DMS79 treated with DMSO at 0.1 percent for 48 hours (cell line): Measurements from ENCODE around the gene PLCG2.
"Not testable (repeated sequence)": the region's sequence is repeated elsewhere in the genome, so short reads cannot be mapped to it uniquely, and the experiment has no call there.

Experiments
- DNase-seq: peaks from one replicate; lab custom pipeline; 2025; lab: John Stamatoyannopoulos, UW

PLCG2 gene

DNA sequence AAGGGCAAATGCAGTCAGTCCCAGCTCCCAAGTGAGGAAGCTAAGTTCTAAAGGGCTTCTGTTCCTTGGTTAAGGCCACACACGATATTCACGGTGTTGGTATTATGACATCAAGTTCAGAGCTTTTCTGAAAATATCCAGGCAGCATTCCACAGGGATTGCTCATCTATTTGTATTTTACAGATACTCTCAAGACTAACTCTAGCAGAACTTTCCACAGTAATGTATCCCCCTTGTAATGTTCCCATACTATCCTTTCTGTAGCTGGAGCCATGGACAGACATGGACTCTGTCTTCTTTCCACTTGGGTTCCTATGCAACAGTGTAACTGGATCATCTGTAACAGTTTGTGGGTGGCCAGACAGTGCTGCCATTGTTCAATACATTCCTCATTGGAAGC lies 218.6 kb downstream of the PLCG2 start:
- DNase-seq, result no peak

DNA sequence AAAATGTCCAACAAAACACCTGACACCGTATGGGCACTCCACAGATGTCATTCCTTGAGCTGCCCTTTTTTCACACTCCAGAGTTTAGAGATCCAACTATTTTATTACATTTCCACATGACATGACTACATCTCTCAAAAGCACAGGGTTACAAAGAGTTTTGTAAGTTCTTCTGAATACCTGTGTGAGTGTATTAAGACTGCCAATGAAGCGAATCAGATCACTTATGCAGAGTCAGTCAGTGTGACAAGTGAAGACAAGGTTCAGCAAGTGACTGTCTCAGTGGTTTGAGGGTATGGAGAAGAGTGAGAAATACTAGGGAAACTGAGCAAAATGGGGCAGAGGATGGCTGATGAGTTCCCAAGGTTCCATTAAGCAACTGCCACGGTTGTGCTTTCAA lies 223.7 kb downstream of the PLCG2 start:
- no peak for DNase-seq

DNA sequence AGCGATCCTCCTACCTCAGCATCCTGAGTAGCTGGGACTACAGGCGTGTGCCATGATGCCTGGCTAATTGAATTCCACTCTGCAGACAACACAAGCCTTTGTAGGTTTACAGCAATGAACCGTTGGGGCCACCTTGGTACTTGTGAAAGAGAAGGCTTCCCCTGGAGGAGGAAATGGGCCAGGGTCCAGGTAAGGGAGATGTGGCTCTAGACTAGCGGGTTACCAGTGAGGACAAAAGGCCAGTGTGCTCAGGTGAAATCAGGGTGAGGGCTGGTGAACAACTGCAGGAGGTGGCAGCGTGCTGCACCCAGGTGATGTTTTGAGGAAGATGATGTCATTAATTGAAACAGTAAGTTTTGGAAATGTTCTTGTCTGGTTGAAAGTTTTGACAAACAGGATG lies 225.5 kb downstream of the PLCG2 start:
- no peak for DNase-seq

DNA sequence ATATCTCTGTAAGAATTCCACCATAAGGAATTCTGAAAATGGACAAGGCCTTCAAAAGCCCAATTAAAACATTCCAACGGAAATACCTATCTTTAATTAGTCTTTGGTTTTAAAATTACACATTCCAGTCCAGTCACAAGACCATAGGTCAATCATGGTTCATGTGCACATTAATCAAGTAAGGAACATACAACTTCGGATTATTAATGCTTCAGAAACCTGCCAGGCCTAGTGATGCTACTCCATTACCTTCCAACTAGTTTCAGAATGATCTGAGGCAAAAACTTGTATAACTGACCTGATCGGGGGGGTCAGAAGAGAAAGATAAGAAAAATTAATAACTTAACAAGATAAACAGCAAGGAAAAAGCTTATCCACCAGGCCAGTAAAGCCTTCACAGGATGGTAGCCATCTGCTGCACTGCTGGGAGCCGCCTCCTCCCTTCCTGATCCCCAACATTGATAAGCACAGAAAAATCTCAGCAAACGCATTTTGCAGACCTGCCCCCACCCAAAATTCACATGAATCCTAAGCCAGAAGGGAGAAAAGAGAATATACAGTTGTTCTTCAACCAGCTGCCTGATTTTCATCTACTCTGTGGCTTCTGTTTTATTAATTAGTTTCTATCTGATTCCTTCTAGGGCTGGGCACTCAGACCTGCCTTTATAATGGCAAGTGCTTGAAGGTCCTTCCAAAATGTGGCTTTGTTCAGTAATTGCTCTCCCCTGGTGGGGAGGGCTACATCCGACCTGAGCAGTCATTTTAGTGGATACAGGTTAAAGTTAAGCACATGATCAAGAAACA lies 226.1 kb downstream of the PLCG2 start:
- no peak for DNase-seq

DNA sequence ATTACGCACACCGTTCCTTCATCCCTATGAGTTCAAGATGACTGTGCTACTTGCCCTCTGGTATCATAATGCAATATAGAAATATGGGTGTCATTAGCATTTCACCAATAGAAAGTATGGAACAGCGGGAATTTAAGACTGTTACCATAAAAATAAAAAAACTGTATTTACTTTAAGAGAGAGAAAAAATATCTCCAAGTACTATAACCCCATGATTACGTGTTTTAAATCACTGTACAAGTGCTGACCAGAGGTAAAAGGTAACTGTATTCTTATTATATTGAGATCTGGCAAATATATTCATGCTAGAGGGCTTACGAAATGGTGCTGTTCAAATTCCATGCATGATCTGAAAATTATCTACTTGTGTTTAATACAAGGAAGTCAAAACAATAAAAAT lies 226.9 kb downstream of the PLCG2 start:
- no peak for DNase-seq

DNA sequence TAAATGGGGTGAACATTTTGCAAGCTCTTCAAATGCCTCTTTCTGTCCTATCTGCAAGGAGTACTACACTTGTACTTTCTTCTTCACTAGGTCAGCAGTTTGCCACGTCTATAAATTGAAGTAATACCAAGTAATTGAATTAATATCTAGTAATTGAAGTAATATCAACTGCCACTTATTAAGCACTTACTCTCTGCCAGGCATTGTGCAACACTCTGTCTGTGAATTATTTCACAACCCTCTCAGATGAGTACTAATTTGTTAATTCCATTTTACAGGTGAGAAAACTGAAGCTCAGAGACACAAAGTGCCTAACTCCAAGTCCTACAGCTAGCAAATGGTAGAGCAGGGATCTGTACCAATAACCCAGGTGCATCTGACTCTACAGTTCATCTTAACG lies 228.1 kb downstream of the PLCG2 start:
- no peak for DNase-seq

DNA sequence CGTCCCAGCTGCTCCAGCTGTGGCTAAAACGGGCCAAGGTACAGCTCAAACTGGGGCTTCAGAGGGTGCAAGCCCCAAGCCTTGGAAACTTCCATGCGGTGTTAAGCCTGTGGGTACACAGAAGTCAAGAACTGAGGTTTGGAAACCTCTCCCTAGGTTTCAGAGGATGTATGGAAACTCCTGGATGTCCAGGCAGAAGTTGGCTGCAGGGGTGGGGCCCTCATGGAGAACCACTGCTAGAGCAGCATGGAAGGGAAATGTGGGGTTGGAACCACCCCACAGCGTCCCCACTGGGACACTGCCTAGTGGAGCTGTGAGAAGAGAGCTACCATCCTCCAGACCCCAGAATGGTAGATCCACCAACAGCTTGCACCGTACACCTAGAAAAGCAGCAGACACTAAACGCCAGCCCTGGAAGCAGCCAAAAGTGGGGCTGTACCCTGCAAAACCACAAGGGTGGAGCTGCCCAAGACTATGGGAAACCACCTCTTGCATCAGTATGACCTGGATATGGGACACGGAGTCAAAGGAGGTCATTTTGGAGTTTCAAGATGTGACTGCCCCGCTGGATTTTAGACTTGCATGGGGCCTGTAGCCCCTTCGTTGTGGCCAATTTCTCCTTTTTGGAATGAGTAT lies 230.0 kb downstream of the PLCG2 start:
- DNase-seq, result no peak

DNA sequence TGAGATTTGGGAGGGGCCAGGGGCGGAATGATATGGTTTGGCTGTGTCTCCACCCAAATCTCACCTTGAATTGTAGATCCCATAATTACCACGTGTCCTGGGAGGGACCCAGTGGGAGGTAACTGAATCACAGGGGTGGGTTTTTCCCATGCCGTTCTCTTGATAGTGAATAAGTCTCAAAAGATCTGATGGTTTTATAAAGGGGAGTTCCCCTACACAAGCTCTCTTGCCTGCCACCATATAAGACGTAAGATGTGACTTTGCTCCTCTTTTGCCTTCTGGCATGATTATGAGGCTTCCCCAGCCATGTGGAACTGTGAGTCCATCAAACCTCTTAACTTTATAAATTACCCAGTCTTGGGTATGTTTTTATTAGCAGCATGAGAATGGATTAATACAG lies 230.7 kb downstream of the PLCG2 start:
- not testable (repeated sequence) for DNase-seq

DNA sequence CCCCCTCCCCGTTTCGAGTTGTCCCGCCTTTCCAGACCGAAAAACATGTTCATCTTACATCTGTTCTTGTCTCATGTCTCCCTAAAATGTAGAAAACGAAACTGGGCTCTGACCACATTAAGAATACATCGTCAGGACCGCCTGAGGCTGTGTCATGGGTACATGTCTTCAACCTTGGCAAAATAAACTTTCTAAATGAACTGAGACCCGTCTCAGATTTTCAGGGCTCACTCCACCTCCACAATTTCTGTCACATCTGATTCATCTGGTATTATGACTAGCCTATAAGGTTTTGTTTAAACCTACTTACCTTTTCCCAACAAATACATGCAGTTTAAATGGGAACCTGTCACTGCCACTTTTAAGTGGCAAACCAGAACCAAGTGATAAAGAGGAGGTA lies 231.6 kb downstream of the PLCG2 start:
- no peak for DNase-seq

DNA sequence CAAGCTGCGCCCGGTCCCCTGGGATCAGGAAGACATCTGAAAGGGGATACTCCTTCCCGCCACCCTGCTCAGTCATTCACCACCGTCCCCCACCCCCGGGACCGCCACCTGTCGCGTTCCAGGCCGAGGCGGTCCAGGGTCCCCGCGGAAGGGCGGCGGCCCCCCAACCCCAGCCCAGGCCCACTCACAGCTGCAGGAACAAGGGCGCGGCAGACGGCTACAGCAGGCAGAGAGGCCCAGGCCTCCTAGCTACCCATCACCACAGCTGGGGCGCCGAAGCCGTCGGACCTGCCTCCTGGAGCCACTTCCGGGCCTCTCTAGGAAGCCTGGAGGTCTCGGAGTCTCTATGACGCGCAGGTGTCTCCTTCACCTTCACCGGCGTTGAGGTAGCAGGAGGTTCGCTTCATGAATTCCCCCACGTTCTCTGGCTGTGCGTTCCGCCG lies 232.1 kb downstream of the PLCG2 start, which contains the start of gene SDR42E1:
SDR42E1 (minus strand) TSS at position 272 of the 443 bp plus-strand sequence. CDS start 10,612 bp downstream, outside the sequence.
- peak; percentile 53 for DNase-seq
